HG03039 (cell line): ENCODE measurements around the gene DDX54.

ENCODE experiments used
- ATAC-seq: cut with Tn5 transposase; IDR thresholded peaks from one replicate; pipeline ENCODE4 v1.9.1; 2021; ENCODE audit warnings: mild to moderate bottlenecking, moderate library complexity; ENCODE audit not compliant: unreplicated experiment

DDX54 gene

GRCh38 chr12:113195598-113195997 lies 10.3 kb upstream of the DDX54 start:
- no peak for ATAC-seq

GRCh38 chr12:113194971-113195391 lies 9.7 kb upstream of the DDX54 start:
- no peak for ATAC-seq

- no peak for ATAC-seq
These were observed 5.9 kb upstream of the DDX54 start for GRCh38 chr12:113191227-113191626.

- no peak for ATAC-seq
These were observed 5.5 kb upstream of the DDX54 start for GRCh38 chr12:113190761-113191160.

GRCh38 chr12:113189361-113189760 lies 4.1 kb upstream of the DDX54 start:
- no peak for ATAC-seq

- ATAC-seq, result no peak
These were observed 1.5 kb upstream of the DDX54 start for GRCh38 chr12:113186666-113187325.

GRCh38 chr12:113186033-113186365 lies 721 bp upstream of the DDX54 start:
- ATAC-seq, result no peak

GRCh38 chr12:113184900-113185179 lies 438 bp downstream of the DDX54 start:
- peak; percentile 66 for ATAC-seq

GRCh38 chr12:113184098-113184899 lies 979 bp downstream of the DDX54 start:
- ATAC-seq, result peak; percentile 33

- ATAC-seq, result no peak
These were observed 2.2 kb downstream of the DDX54 start for GRCh38 chr12:113183030-113183589.

- ATAC-seq, result no peak
These were observed 3.3 kb downstream of the DDX54 start for GRCh38 chr12:113181975-113182374.

- ATAC-seq, result no peak
These were observed 4.9 kb downstream of the DDX54 start for GRCh38 chr12:113180333-113180732.

GRCh38 chr12:113179023-113179422 lies 6.3 kb downstream of the DDX54 start:
- no peak for ATAC-seq

- ATAC-seq, result no peak
These were observed 10.6 kb downstream of the DDX54 start for GRCh38 chr12:113174461-113175384.

- ATAC-seq, result no peak
These were observed 12.1 kb downstream of the DDX54 start for GRCh38 chr12:113173081-113173698.

GRCh38 chr12:113172185-113172584 lies 13.1 kb downstream of the DDX54 start:
- no peak for ATAC-seq

GRCh38 chr12:113171543-113171942 lies 13.7 kb downstream of the DDX54 start:
- no peak for ATAC-seq

- no peak for ATAC-seq
These were observed 14.4 kb downstream of the DDX54 start for GRCh38 chr12:113170926-113171325.

- no peak for ATAC-seq
These were observed 14.8 kb downstream of the DDX54 start for GRCh38 chr12:113170457-113170856.

- ATAC-seq, result no peak
These were observed 15.6 kb downstream of the DDX54 start for GRCh38 chr12:113169697-113170096.

GRCh38 chr12:113167868-113168267 lies 17.4 kb downstream of the DDX54 start:
- ATAC-seq, result no peak
